ENCODE results near the gene LRRC1. TPM values are rescaled to one million over a fixed set of nuclear protein-coding genes. Genes with fewer than 3 reads are reported as not detected.

Gene LRRC1
- total RNA-seq, 4 donors from 2014 or later, result 39.0 to 62.5 (median 52.2) TPM

GRCh38 chr6:53961679-53962370 lies 167.0 kb downstream of the LRRC1 start:
- TF ChIP-seq CTCF (IDR thresholded peaks at IDR 0.05) (no peak), POLR2A (IDR thresholded peaks at IDR 0.05) (no peak)
- 53 to 57% methylated on average over 7 of the region's 7 CpGs for WGBS, 2 donors
- no peak for DNase-seq (ENCODE audit: low spot score in 2 of 2)
- no peak overlapping the region for H3K4me3 ChIP-seq (ENCODE audit: low read depth, poor library complexity, severe bottlenecking)
- intact Hi-C loops (cut with DNase I; ENCODE audit: low total_unique reads), result no loop called here

- WGBS, 2 donors, result 64 to 69% methylated on average over 2 of the region's 2 CpGs
- no peak overlapping the region for H3K4me3 ChIP-seq (ENCODE audit: low read depth, poor library complexity, severe bottlenecking)
- intact Hi-C loops (cut with DNase I; ENCODE audit: low total_unique reads), result no loop called here
- no peak for DNase-seq (ENCODE audit: low spot score in 2 of 2)
- no peak for TF ChIP-seq CTCF (IDR thresholded peaks at IDR 0.05)
- no peak for TF ChIP-seq POLR2A (IDR thresholded peaks at IDR 0.05)
Measured at GRCh38 chr6:53962646-53963045, 167.8 kb downstream of the LRRC1 start.

GRCh38 chr6:53967415-53967814 lies 172.6 kb downstream of the LRRC1 start:
- WGBS, 2 donors, result 66 to 81% methylated on average over 2 of the region's 2 CpGs
- TF ChIP-seq POLR2A (IDR thresholded peaks at IDR 0.05), result no peak
- no peak for TF ChIP-seq CTCF (IDR thresholded peaks at IDR 0.05)
- H3K4me3 ChIP-seq (ENCODE audit: low read depth, poor library complexity, severe bottlenecking), result no peak overlapping the region
- intact Hi-C loops (cut with DNase I; ENCODE audit: low total_unique reads), result no loop called here
- no peak for DNase-seq (ENCODE audit: low spot score in 2 of 2)

Other genes with a start within 250 kb of the LRRC1 start
- 10 to 100 TPM; 29.2 to 34.1 (median 30.2) TPM for gene GCLC, start 249.9 kb upstream of the LRRC1 start, total RNA-seq
- gene KLHL31, start 129.2 kb upstream of the LRRC1 start, total RNA-seq, result 1 to 10 TPM in 3 of 4 donors, under 1 TPM in 1; 0.32 to 4.1 (median 1.7) TPM